A549 treated with RU486 at 1 μM for 4 hours (cell line): ENCODE measurements around the gene TXNDC12. TPM values are rescaled to one million over a fixed set of nuclear protein-coding genes. Genes with fewer than 3 reads are reported as not detected.

Experiments
- total RNA-seq: library from RNA; stranded (reverse); fragments of 200-300 nt; extraction: Qiagen RNA extraction; gene quantifications from 5 replicates; pipeline ENCODE4 v1.2.3, GENCODE V29; 2022; ENCODE audit warnings: low read depth

TXNDC12 gene
- 34.5 to 43.8 TPM (median 38.1 TPM) in 5 replicates for total RNA-seq

GRCh38 chr1:52055066-52055865 is at the start of gene TXNDC12:
Gene TXNDC12 (minus strand): TSS chr1:52055191. CDS start chr1:52055096, 95 bp downstream.

GRCh38 chr1:52056163-52056936 is 1.4 kb upstream of the TXNDC12 start, which contains the start of gene BTF3L4:
Gene BTF3L4 (plus strand): TSS chr1:52056295. CDS start chr1:52059848, 3,553 bp downstream.

GRCh38 chr1:52033190-52034049 is 21.6 kb downstream of the TXNDC12 start, which contains the start of gene KTI12:
Gene KTI12 (minus strand): TSS chr1:52033810. CDS start chr1:52033761, 49 bp downstream.

GRCh38 chr1:51990478-51990965 is 64.5 kb downstream of the TXNDC12 start, which contains the start of gene RAB3B:
Gene RAB3B (minus strand): TSS chr1:51990700. CDS start chr1:51977117, 13,583 bp downstream.

Other genes starting within 250 kb of the TXNDC12 start
- gene NRDC, start 176.5 kb downstream of the TXNDC12 start, total RNA-seq, result 72.3 to 88.1 TPM (median 76.4 TPM) in 5 replicates
- 5.5 to 10.8 TPM (median 7.2 TPM) in 5 replicates for gene RAB3B, start 64.5 kb downstream of the TXNDC12 start, total RNA-seq
- 15.2 to 21.1 TPM (median 17.9 TPM) in 5 replicates for gene KTI12, start 21.4 kb downstream of the TXNDC12 start, total RNA-seq
- 19.0 to 45.1 TPM (median 32.5 TPM) in 5 replicates for gene BTF3L4, start 1.1 kb upstream of the TXNDC12 start, total RNA-seq
- gene ZFYVE9, start 86.9 kb upstream of the TXNDC12 start, total RNA-seq, result 6.1 to 8.8 TPM (median 7.5 TPM) in 5 replicates